Sigmoid colon (tissue), 7 donors: Measurements from ENCODE around the gene C2CD3. TPM values are rescaled to one million over a fixed set of nuclear protein-coding genes. Genes with fewer than 3 reads are reported as not detected.

ENCODE experiments used
- DNase-seq: peaks from one replicate; pipeline ENCODE4 v3.0.0-alpha.2; 2019
- H3K27ac ChIP-seq, 4 donors: fragments of 200-600 bp; sonication (generic); one replicate each; pipeline ENCODE4 v1.5.1; 2016 to 2019; ENCODE audit warnings: mild to moderate bottlenecking in 1 of 4
- H3K27me3 ChIP-seq, 3 donors: fragments of 200-600 bp; sonication (generic); one replicate each; pipeline ENCODE4 v1.5.1; 2019; ENCODE audit warnings: mild to moderate bottlenecking in 1 of 3
- H3K36me3 ChIP-seq, 4 donors: fragments of 200-600 bp; sonication (generic); one replicate each; pipeline ENCODE4 v1.5.1; 2016 to 2019
- H3K4me1 ChIP-seq, 4 donors: fragments of 200-600 bp; sonication (generic); one replicate each; pipeline ENCODE4 v1.5.1; 2017 to 2019
- H3K4me3 ChIP-seq, 4 donors: fragments of 200-600 bp; sonication (generic); one replicate each; pipeline ENCODE4 v1.5.1; 2017 to 2019; ENCODE audit warnings: mild to moderate bottlenecking in 2 of 4, moderate library complexity in 1 of 4
- H3K9me3 ChIP-seq, 4 donors: fragments of 200-600 bp in 3 of 4; sonication (generic) in 3 of 4; one replicate each; pipeline versions ENCODE4 v1.5.1 to v1.6.1; 2013 to 2019
- EP300 ChIP-seq, 4 donors: sonication (generic); formaldehyde crosslinking; IDR thresholded peaks; one replicate each; pipeline ENCODE4 v1.6.1; 2017; ENCODE audit warnings: antibody characterized with exemption in 4 of 4
- POLR2A ChIP-seq, 2 donors: fragments of 450-650 bp; IDR thresholded peaks; one replicate each; pipeline ENCODE4 v1.6.1; 2016; ENCODE audit warnings: antibody characterized with exemption in 2 of 2, mild to moderate bottlenecking in 2 of 2, moderate library complexity in 2 of 2
- POLR2AphosphoS5 ChIP-seq, 4 donors: sonication (generic); formaldehyde crosslinking; IDR thresholded peaks; one replicate each; pipeline ENCODE4 v1.6.1; 2017; ENCODE audit warnings: antibody characterized with exemption in 4 of 4
- WGBS, 2 donors: extraction: QIAGEN DNeasy Blood & Tissue Kit; methylation state at CpG; one replicate each; pipeline ENCODE4 v1.1.7; 2013; 5-methylcytosine and 5-hydroxymethylcytosine counted together
- intact Hi-C: fragments of 100-400 bp; cut with DNase I; formaldehyde crosslinking; loops from one replicate; pipeline ENCODE4 v1.15.1; 2023
- polyA plus RNA-seq, 3 donors: library from polyadenylated mRNA; stranded (reverse); fragments of 200-250 nt; gene quantifications; one replicate each; pipeline ENCODE4 v1.2.3, GENCODE V29; 2013
- total RNA-seq, 4 donors: library from RNA; depleted of rRNA; stranded (reverse); fragments of >200 nt; gene quantifications; one replicate each; pipeline ENCODE4 v1.1.0, GENCODE V29; 2016
- TF ChIP-seq, protein P1 (sequence below), 4 experiments: fragments of 450-650 bp in 3 of 4; fragments of 200-600 bp in 1 of 4; IDR thresholded peaks; one replicate each; pipeline ENCODE4 v1.5.1; 2016 to 2019; ENCODE audit warnings: antibody characterized with exemption in 4 of 4, mild to moderate bottlenecking in 3 of 4, moderate library complexity in 2 of 4
- donor health status: healthy with polysubstance abuse.
- donor health status: Bipolar disorder and iron deficiency.
- donor health status: healthy.

Gene C2CD3
- total and polyA plus RNA-seq, 7 donors: 6.9 to 29.1 (median 17.2) TPM

GRCh38 chr11:74196781-74197486 is 26.1 kb upstream of the C2CD3 start:
- Histone ChIP-seq H3K27me3 (no peaks in the 10 kb centered on the region), H3K4me1 (no peaks in the 10 kb centered on the region), H3K9me3 (no peaks in the 10 kb centered on the region), H3K4me3 (no peak overlapping the region), H3K36me3 (no peaks in the 10 kb centered on the region), H3K27ac (no peak overlapping the region)
- intact Hi-C loops: no loop called here
- 91 to 97% methylated on average over 2 of the region's 2 CpGs for WGBS, 2 donors
- no peak for TF ChIP-seq POLR2A (IDR thresholded peaks at IDR 0.05)
- TF ChIP-seq POLR2AphosphoS5 (IDR thresholded peaks at IDR 0.05): no peak
- TF ChIP-seq, protein P1, sequence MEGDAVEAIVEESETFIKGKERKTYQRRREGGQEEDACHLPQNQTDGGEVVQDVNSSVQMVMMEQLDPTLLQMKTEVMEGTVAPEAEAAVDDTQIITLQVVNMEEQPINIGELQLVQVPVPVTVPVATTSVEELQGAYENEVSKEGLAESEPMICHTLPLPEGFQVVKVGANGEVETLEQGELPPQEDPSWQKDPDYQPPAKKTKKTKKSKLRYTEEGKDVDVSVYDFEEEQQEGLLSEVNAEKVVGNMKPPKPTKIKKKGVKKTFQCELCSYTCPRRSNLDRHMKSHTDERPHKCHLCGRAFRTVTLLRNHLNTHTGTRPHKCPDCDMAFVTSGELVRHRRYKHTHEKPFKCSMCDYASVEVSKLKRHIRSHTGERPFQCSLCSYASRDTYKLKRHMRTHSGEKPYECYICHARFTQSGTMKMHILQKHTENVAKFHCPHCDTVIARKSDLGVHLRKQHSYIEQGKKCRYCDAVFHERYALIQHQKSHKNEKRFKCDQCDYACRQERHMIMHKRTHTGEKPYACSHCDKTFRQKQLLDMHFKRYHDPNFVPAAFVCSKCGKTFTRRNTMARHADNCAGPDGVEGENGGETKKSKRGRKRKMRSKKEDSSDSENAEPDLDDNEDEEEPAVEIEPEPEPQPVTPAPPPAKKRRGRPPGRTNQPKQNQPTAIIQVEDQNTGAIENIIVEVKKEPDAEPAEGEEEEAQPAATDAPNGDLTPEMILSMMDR (IDR thresholded peaks at IDR 0.05): no peak
- TF ChIP-seq EP300 (IDR thresholded peaks at IDR 0.05): no peak
- DNase-seq: no peak

DNA sequence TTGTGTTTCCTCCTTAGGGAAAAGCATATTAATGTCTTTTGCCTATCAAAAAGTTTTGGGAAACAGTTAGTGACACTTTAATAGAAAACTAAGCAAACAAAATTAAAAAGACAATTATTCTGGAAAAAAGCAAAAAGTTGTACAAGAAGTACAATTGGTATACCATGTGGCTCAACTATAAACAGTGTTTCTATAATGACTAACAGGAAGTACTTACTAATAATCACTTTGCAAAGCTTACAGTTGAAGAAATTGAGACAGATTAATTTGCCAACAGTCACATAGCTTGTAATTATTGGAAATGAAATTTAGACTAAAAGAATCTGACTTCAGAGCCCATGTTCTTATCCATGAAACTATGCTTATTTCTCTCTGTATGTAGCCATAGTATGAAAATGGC is 25.0 kb upstream of the C2CD3 start:
- no peaks in the 10 kb centered on the region for H3K27me3 ChIP-seq
- TF ChIP-seq EP300 (IDR thresholded peaks at IDR 0.05): no peak
- no peak for TF ChIP-seq POLR2A (IDR thresholded peaks at IDR 0.05)
- H3K4me1 ChIP-seq: no peaks in the 10 kb centered on the region
- no peak overlapping the region for H3K4me3 ChIP-seq
- H3K27ac ChIP-seq: no peak overlapping the region
- intact Hi-C loops: no loop called here
- H3K9me3 ChIP-seq: no peaks in the 10 kb centered on the region
- H3K36me3 ChIP-seq: no peaks in the 10 kb centered on the region
- DNase-seq: no peak

DNA sequence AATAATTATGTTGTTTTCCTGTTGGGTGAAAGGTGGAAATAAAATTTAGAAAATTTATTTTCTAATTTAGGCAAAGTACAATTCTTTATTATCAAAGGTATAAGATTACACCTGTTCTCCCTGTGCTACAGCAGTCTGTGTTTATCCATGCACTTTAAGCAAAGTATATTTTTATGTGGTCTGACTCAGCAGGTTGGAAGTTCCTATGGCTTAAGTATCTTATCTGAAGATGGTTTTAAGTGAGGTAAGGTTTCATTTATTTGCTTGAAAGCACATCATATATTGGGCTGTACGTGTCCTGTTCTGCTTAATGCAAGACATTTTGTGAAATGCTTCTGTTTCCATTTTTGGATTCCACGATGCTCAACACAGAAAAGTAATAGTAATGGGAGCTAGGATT is 14.9 kb upstream of the C2CD3 start:
- intact Hi-C loops: no loop called here
- no peaks in the 10 kb centered on the region for H3K4me1 ChIP-seq
- H3K27me3 ChIP-seq: no peaks in the 10 kb centered on the region
- H3K9me3 ChIP-seq: no peaks in the 10 kb centered on the region
- H3K36me3 ChIP-seq: peaks cover 0 to 11% (median 0%) of the 10 kb centered on the region in 4 donors
- no peak for TF ChIP-seq EP300 (IDR thresholded peaks at IDR 0.05)
- no peak for TF ChIP-seq POLR2AphosphoS5 (IDR thresholded peaks at IDR 0.05)
- TF ChIP-seq, protein P1 (IDR thresholded peaks at IDR 0.05): no peak
- no peak for TF ChIP-seq POLR2A (IDR thresholded peaks at IDR 0.05)
- no peak for DNase-seq
- no peak overlapping the region for H3K27ac ChIP-seq
- WGBS, 2 donors: 95% methylated on average over 2 of the region's 2 CpGs
- no peak overlapping the region for H3K4me3 ChIP-seq

DNA sequence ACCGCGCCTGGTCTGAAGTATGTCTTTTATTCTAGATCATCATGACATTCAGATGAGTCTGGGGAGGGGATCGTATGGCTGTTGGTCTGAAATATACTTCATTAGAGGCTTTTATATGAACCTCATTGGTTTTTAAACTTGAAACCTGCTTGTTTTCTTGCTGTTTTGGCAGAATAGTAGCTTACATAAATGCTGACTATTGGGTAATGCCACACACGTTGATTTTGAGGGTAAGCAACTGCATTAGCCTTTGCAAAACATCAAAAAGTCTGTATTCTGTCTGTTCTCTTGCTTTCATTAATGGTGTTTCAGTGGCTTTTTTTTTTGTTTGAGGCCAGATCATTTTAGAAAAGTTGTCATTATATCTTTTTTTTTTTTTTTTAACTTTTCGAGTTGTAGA is 14.5 kb upstream of the C2CD3 start:
- H3K4me3 ChIP-seq: no peak overlapping the region
- WGBS, 2 donors: 82 to 83% methylated on average over 5 of the region's 5 CpGs
- TF ChIP-seq, protein P1 (IDR thresholded peaks at IDR 0.05): no peak
- no peak for TF ChIP-seq EP300 (IDR thresholded peaks at IDR 0.05)
- no peak for TF ChIP-seq POLR2A (IDR thresholded peaks at IDR 0.05)
- H3K4me1 ChIP-seq: no peaks in the 10 kb centered on the region
- no peaks in the 10 kb centered on the region for H3K27me3 ChIP-seq
- H3K9me3 ChIP-seq: no peaks in the 10 kb centered on the region
- no peak overlapping the region for H3K27ac ChIP-seq
- intact Hi-C loops: no loop called here
- no peak for DNase-seq
- H3K36me3 ChIP-seq: peaks cover 0 to 9% (median 0%) of the 10 kb centered on the region in 4 donors

DNA sequence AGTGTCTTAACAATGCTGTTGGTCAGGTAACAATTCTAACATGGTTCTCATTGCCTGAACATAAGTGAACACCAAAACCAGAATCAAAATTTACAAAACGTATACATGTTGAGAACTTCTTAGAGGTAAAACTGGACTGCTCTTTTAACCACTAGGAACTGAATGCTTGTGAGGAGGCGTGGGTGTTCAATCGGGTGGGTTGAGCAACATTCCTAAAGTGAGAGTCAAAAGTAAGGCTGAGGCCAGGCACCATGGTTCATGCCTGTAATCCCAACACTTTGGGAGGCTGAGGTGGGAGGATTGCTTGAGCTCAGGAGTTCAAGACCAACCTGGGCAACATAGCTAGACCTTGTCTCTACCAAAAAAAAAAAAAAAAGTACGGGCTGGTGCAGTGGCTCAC is 11.8 kb upstream of the C2CD3 start:
- no peak for DNase-seq
- intact Hi-C loops: no loop called here
- 97 to 98% methylated on average over 4 of the region's 4 CpGs for WGBS, 2 donors
- Histone ChIP-seq H3K27ac (no peak overlapping the region), H3K9me3 (no peaks in the 10 kb centered on the region), H3K27me3 (no peaks in the 10 kb centered on the region), H3K36me3 (peaks cover 0 to 2% (median 0%) of the 10 kb centered on the region in 4 donors), H3K4me3 (no peak overlapping the region), H3K4me1 (peaks cover 0 to 9% (median 3%) of the 10 kb centered on the region in 4 donors)
- TF ChIP-seq POLR2A (IDR thresholded peaks at IDR 0.05) (no peak), POLR2AphosphoS5 (IDR thresholded peaks at IDR 0.05) (no peak), EP300 (IDR thresholded peaks at IDR 0.05) (no peak)
- TF ChIP-seq, protein P1 (IDR thresholded peaks at IDR 0.05): no peak
